CD4-positive, alpha-beta T cell (primary cell): Measurements from ENCODE around the gene TNFAIP2. TPM values are rescaled to one million over a fixed set of nuclear protein-coding genes. Genes with fewer than 3 reads are reported as not detected.

Experiments
- ATAC-seq: fragments of 200-7000 bp; cut with Tn5 transposase; one replicate; pipeline ENCODE4 v1.10.0; 2022; ENCODE audit warnings: mild to moderate bottlenecking; ENCODE audit not compliant: poor library complexity
- CTCF ChIA-PET: fragments of 350-600 bp; sonication (Branson Sonifier 250); formaldehyde crosslinking; loops from one replicate; lab custom pipeline; 2021; ENCODE audit warnings: antibody characterized with exemption, inconsistent platforms; lab: Charles Lee
- POLR2A ChIA-PET: fragments of 350-600 bp; sonication (Branson Sonifier 250); formaldehyde crosslinking; loops from one replicate; lab custom pipeline; 2021; ENCODE audit warnings: antibody characterized with exemption, inconsistent platforms; lab: Charles Lee
- DNase-seq, 14 experiments: peaks; one replicate each; pipeline ENCODE4 v3.0.0-alpha.2; 2013 to 2020; ENCODE audit warnings: mixed read lengths in 2 of 14
- H3K27ac ChIP-seq, 2 donors: one replicate each; pipeline versions ENCODE4 v1.5.1 to v1.7.0; 2013; ENCODE audit warnings: low read length in 2 of 2, low read depth in 1 of 2, mild to moderate bottlenecking in 1 of 2
- H3K27me3 ChIP-seq, 2 experiments: 1 replicate in 1 of 2; 2 replicates in 1 of 2; pipeline versions ENCODE4 v1.6.1 to v1.7.0; 2013; ENCODE audit warnings: low read length in 2 of 2, control low read depth in 1 of 2, mild to moderate bottlenecking in 1 of 2, moderate library complexity in 1 of 2; ENCODE audit not compliant: insufficient read depth in 2 of 2, control insufficient read depth in 1 of 2
- H3K36me3 ChIP-seq: one replicate; pipeline ENCODE4 v1.6.1; 2013; ENCODE audit warnings: low read length, control low read depth; ENCODE audit not compliant: insufficient read depth
- H3K4me1 ChIP-seq: one replicate; pipeline ENCODE4 v1.6.1; 2013; ENCODE audit warnings: low read length, control low read depth; ENCODE audit not compliant: insufficient read depth
- H3K4me3 ChIP-seq: one replicate; pipeline ENCODE4 v1.5.1; 2013; ENCODE audit warnings: mild to moderate bottlenecking, low read length, moderate library complexity
- H3K9me3 ChIP-seq, 2 experiments: 1 replicate in 1 of 2; 2 replicates in 1 of 2; pipeline versions ENCODE4 v1.6.1 to v1.7.0; 2013; ENCODE audit warnings: low read length in 2 of 2, mild to moderate bottlenecking in 2 of 2, control low read depth in 1 of 2, moderate library complexity in 1 of 2; ENCODE audit not compliant: control insufficient read depth in 1 of 2, insufficient read depth in 1 of 2
- H3K27ac Mint-ChIP-seq: one replicate; pipeline ENCODE4 v1.8.0; 2020; ENCODE audit warnings: mixed read lengths
- H3K27me3 Mint-ChIP-seq: one replicate; pipeline ENCODE4 v1.8.0; 2021; ENCODE audit warnings: mixed read lengths
- H3K36me3 Mint-ChIP-seq: one replicate; pipeline ENCODE4 v1.8.0; 2021; ENCODE audit warnings: low read depth, mixed read lengths
- H3K4me1 Mint-ChIP-seq: one replicate; pipeline ENCODE4 v1.8.0; 2021; ENCODE audit warnings: low read depth, mixed read lengths
- H3K4me3 Mint-ChIP-seq: one replicate; pipeline ENCODE4 v1.8.0; 2020; ENCODE audit warnings: mild to moderate bottlenecking, mixed read lengths
- H3K9me3 Mint-ChIP-seq: one replicate; pipeline ENCODE4 v1.8.0; 2020; ENCODE audit warnings: mixed read lengths
- CTCF ChIP-seq: fragments of 200-600 bp; IDR thresholded peaks from one replicate; pipeline ENCODE4 v1.8.0; 2022; ENCODE audit warnings: antibody characterized with exemption, mild to moderate bottlenecking
- intact Hi-C, 2 experiments: fragments of 100-400 bp; cut with DNase I in 1 of 2; cut with micrococcal nuclease in 1 of 2; formaldehyde crosslinking; loops; one replicate each; pipeline versions ENCODE4 v1.15.1 to v1.9.0; 2023 to 2025; cut with DNase I, micrococcal nuclease
- total RNA-seq, 174 experiments: library from RNA in 2 of 174; stranded (reverse) in 2 of 174; gene quantifications; one replicate each; pipeline ENCODE4 v1.2.3 and lab custom pipeline; 2021 to 2026

Gene TNFAIP2
- total RNA-seq, 2 experiments from 2014 or later: 4.4 to 6.1 TPM

GRCh38 chr14:103126873-103127304, 3.6 kb downstream of the TNFAIP2 start:
- no peaks in the 10 kb centered on the region for H3K9me3 Mint-ChIP-seq
- no peak overlapping the region for H3K4me3 ChIP-seq
- H3K36me3 Mint-ChIP-seq: no peaks in the 10 kb centered on the region
- no peak for TF ChIP-seq CTCF
- H3K4me1 Mint-ChIP-seq: no peaks in the 10 kb centered on the region
- ChIA-PET POLR2A (no interaction called here), CTCF (no interaction called here)
- H3K9me3 ChIP-seq: peaks cover 0 to 10% of the 10 kb centered on the region in 2 experiments
- DNase-seq: no peak
- no peak overlapping the region for H3K27ac ChIP-seq
- no peak overlapping the region for H3K27ac Mint-ChIP-seq
- H3K4me3 Mint-ChIP-seq: no peak overlapping the region
- no peak for ATAC-seq
- H3K27me3 ChIP-seq: peaks cover 26% of the 10 kb centered on the region in 2 experiments
- H3K4me1 ChIP-seq: peaks cover 24% of the 10 kb centered on the region
- peaks cover 15% of the 10 kb centered on the region for H3K27me3 Mint-ChIP-seq
- intact Hi-C loops: no loop called here
- H3K36me3 ChIP-seq: no peaks in the 10 kb centered on the region

GRCh38 chr14:103127356-103127755, 4.1 kb downstream of the TNFAIP2 start:
- H3K36me3 ChIP-seq: no peaks in the 10 kb centered on the region

GRCh38 chr14:103127861-103128598, 4.8 kb downstream of the TNFAIP2 start:
- Mint-ChIP-seq H3K27ac (no peak overlapping the region), H3K4me3 (no peak overlapping the region), H3K9me3 (no peaks in the 10 kb centered on the region), H3K4me1 (no peaks in the 10 kb centered on the region), H3K36me3 (no peaks in the 10 kb centered on the region), H3K27me3 (peaks cover 15% of the 10 kb centered on the region)
- Histone ChIP-seq H3K27ac (no peak overlapping the region), H3K9me3 (peaks cover 0 to 6% of the 10 kb centered on the region in 2 experiments), H3K36me3 (no peaks in the 10 kb centered on the region), H3K4me3 (no peak overlapping the region), H3K4me1 (peaks cover 13% of the 10 kb centered on the region), H3K27me3 (peaks cover 14 to 15% of the 10 kb centered on the region in 2 experiments)
- ChIA-PET CTCF (no interaction called here), POLR2A (no interaction called here)
- DNase-seq (no peak), ATAC-seq (no peak)
- intact Hi-C loops: no loop called here
- TF ChIP-seq CTCF: no peak

More at GRCh38 chr14:103127356-103127755, 4.1 kb downstream of the TNFAIP2 start:
- DNase-seq (no peak), ATAC-seq (no peak)
- no peak overlapping the region for H3K4me3 ChIP-seq
- no peak for TF ChIP-seq CTCF
- Mint-ChIP-seq H3K4me1 (no peaks in the 10 kb centered on the region), H3K4me3 (no peak overlapping the region), H3K36me3 (no peaks in the 10 kb centered on the region), H3K27ac (no peak overlapping the region), H3K27me3 (peaks cover 15% of the 10 kb centered on the region), H3K9me3 (no peaks in the 10 kb centered on the region)
- H3K4me1 ChIP-seq: peaks cover 19% of the 10 kb centered on the region
- peaks cover 21% of the 10 kb centered on the region in 2 experiments for H3K27me3 ChIP-seq
- ChIA-PET CTCF (no interaction called here), POLR2A (no interaction called here)
- H3K27ac ChIP-seq: no peak overlapping the region
- peaks cover 0 to 10% of the 10 kb centered on the region in 2 experiments for H3K9me3 ChIP-seq
- intact Hi-C loops: no loop called here
